SK-MEL-5 (cell line): ENCODE data around the gene MROH7. TPM values are rescaled to one million over a fixed set of nuclear protein-coding genes. Genes with fewer than 3 reads are reported as not detected.

Experiments used
- DNase-seq: peaks from one replicate; pipeline ENCODE4 v3.0.0-alpha.2; 2016; ENCODE audit warnings: low read depth, low spot score
- in situ Hi-C: cut with HindIII; loops from 2 replicates; pipeline ENCODE4 v1.10.0; 2016; ENCODE audit warnings: low sequenced_read_pairs, high pct_unique_total_duplicates, low pct_unique_long_range_greater_than_20kb
- total RNA-seq: library from RNA; depleted of rRNA; stranded (reverse); fragments of >200 nt; shearing (Covaris generic); gene quantifications from 2 replicates; pipeline ENCODE4 v1.2.3, GENCODE V29; 2014; rRNA removed

The MROH7 gene
- total RNA-seq, 1 experiment from 2014 or later, result 0.11 TPM

DNA sequence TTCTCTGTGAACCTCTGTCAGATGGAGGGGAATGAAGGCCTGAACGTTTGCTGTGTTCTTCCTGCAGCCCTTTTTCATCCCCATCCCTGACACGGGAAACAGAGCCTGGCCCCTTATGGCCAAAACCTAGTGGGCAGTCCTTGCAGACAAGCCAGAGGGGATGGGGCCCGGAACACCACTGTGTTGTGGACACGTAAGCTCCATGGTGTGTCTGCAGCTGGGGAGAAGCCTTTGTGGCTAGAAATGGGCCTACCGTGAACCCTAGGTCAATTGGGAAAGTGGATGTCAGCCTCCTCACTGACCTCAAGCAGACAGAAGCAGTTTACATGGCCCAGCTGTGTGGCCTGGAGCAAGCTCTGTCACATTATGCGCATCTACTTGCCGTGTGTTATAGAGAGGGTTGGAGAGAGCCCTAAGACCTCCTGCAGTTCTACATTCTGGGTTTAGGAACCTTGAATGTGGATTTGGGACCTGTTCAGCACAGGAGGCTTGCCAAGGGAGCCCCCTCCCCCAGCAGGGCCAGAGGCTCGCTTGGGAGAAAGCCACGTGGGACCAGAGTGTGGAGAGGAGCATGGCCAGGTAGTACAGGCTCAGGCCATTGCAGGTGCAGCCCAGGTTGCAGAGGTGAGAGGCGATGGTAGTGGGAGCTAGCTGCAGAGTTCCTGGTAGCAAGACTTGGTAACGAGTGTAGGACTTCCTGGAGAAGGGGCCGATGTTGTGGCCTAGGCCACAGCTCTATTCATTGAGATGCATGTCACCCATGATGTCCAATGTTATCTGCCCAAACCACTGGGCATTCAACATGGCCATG lies 102.0 kb downstream of the MROH7 start:
- DNase-seq, result no peak
- in situ Hi-C loops, result no loop called here

DNA sequence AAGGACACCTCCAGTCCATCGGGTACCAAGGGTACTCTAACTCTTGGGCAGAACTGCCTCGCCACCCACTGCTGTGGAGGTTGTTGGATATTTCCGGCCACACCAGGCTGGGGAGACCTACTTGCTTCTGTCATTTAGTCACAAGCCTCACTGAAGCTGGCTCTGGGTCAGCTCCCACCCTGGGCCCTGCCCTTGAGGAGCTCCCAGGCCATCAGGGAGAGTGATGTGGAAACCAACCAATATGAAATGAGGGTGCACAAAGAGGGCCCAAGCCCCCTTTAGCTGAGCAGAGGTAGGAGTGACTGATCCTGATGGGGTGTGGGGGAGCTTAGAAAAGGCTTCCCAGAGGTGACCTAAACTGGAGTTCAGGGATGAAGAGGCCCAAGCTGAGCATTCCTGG lies 103.1 kb downstream of the MROH7 start:
- in situ Hi-C loops, result no loop called here
- DNase-seq, result no peak

DNA sequence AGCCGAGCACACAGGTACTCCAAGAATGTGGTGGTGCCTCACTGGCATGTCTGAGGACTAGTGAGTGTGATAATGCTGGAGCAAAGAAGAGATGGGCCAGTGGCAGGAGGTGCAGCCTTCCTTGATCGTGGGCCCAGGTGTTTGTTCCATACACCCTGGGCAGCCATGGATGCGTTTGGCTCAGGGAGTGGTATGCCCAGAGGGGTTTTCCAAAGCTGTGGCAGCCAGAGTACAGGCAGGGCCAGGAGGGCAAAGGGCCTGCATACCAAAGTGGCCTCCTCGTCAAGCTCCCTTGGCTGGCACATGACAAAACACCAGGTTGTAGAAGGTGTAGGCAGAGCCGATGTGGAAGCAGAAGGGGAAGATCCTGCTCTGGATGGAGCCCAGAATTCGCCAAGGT lies 103.7 kb downstream of the MROH7 start:
- no peak for DNase-seq
- in situ Hi-C loops, result no loop called here

DNA sequence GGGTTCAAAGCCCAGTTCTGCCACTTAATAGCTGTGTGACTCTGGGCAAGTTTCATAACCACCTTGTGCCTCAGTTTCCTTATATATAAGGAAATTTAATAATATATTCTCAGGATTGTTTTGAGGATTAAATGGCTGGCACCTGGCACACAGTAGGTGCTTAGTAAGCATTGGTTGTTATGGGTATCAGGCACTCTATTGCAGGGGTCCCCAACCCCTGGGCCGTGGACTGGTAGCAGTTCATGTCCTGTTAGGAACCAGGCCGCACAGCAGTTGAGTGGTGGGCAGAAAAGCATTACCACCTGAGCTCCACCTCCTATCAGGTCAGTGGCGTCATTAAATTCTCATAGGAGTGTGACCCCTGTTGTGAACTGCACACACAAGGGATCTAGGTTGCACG lies 104.3 kb downstream of the MROH7 start:
- in situ Hi-C loops, result no loop called here
- no peak for DNase-seq

DNA sequence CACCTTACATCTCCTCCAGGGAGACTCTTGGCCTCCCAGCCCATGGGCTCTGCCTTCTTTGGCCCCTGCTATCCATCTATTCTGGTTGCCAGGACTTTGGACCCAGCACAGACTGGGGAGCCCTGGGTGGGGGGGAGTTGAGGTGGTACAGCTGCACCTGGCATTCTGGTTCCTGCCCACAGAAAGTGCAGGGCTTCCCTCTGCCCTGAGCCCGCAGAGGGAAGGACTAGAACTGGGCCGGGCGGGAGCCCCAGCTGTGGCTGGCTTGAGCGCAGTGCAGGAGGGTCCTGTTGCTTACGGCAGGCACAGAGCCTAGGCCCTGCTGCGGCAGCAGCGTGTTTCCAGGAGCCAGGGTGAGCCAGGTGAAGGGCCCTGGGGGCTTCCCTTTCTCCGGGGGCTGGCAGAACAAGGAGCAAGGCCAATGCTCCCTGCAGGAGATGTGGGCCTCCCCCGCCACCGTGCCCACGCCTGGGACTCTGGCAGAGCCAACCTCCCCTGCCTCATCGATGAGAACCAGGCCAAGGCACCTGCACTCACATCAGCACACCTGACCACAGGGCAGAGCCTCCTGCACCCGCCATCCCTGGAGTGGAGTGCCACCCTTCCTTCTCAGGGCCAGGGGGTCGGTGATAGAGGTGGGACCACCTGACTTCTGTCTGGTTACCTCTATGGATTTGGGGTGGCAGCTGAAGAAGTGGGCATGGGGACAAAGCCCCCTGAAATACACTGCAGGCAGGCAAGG lies 106.7 kb downstream of the MROH7 start:
- no peak for DNase-seq
- in situ Hi-C loops, result no loop called here

DNA sequence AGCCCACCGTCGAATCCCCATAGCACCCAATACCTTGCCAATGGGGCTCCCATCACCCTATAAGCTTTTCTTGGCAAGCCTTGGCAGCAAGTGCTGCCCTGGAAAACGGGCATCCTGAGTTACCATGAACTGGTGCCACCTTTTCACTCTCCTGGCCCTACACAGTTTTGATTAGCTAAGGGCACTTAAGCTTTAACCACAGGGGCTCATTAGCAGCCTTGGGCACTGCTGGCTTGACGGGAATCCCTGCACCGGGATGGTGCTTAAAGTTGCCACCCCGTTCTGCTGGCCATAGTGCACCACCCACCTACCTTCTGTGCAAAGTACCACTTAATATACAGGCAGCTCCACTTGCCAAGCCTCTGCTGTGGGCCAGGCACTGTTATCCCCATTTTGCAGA lies 109.0 kb downstream of the MROH7 start:
- no peak for DNase-seq
- in situ Hi-C loops, result no loop called here

DNA sequence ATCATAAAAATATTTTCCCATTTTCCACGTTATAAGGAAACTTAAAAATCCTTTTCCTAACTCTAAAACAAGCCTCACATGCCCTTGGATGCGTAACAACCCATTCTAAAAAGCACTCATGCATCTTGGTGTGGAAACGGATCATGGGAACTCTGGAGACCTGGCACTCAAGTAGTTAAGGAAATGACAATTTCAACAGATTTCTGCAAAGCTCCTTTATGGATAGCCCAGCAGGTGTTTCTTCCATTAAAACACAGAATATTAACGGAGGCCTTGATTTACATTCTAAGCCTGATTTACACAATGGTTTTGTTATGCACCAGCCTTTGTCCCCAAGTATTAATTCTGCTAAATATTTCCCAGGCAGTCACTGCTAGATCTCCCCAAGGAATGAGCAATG lies 109.8 kb downstream of the MROH7 start:
- DNase-seq, result no peak
- in situ Hi-C loops, result no loop called here

DNA sequence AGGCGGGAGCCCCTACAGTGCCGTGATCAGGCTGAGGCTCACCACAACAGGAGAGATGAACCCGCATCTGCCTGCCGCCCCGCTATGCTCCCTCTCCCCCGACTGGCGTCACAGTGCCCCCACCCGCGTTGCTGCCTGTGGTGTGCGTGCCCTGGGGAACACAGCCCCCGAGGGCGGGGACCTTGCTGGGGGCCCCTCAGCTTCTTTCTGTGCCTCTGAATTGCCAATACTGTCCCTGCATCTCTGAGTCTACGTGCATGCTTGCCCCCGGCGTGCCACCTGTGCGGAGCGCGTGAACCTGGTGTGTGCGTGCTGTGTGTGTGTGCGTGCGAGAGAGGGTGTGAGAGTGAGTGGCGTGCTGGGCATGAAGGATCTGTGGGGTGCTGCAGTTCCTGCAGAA lies 112.5 kb downstream of the MROH7 start:
- DNase-seq, result no peak
- in situ Hi-C loops, result no loop called here

DNA sequence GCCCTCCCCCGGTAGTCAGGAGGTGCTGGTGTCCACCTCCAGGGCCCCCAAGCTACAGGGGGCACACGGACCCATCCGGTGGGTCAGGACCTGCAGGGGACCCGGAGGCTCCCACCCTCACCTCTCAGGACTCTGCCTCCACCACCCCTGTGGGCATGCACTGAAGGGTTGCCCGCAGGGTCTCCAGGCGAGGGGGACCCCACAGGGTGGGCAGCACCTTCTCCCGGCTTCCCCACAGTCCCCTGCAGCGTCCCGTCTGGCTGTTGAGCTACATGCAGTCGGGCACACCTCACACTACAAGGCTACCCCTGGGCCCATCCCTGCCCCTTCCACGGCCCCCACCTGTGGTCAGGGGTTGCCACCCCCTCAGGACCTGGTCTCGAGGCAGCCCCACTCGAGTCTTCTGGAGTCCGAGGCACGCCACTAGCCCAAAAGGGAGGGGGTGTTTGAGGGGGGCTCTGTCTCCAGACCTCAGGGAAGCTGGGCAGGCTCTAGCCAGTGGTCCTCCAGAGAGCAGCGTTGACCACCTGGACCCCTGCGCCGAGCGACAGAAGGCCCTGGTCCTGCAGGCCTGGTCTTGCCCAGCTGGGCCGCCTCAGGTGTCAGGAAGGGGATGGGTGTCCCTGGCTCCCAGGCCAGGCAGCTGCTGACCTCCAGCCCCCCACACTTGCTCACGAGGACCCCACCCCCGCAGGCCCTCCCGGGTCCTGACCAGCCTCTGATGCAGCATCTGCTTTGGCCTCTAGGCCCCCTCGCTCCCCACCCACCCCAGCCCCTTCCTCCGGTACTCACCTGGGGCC lies 113.1 kb downstream of the MROH7 start:
- no peak for DNase-seq
- in situ Hi-C loops, result no loop called here

DNA sequence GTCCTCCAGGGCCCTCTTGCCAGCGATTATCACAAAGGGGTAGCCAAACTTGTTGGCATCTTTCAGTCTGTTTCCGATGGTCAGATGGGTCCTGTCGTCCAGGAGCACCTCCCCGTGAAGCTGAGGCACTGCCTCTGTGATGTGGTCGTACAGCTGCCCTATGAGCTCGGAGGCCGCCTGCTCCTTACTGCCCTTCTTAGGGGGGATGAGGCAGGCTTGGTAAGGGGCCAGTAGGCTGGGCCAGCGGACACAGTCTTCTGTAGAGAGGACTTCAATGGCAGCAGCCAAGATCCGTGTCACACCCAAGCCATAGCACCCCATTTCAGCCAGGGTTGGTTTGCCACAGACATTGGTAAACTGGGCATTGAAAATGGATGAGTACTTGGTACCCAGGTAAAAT lies 116.2 kb downstream of the MROH7 start:
- DNase-seq, result no peak
- in situ Hi-C loops, result no loop called here

DNA sequence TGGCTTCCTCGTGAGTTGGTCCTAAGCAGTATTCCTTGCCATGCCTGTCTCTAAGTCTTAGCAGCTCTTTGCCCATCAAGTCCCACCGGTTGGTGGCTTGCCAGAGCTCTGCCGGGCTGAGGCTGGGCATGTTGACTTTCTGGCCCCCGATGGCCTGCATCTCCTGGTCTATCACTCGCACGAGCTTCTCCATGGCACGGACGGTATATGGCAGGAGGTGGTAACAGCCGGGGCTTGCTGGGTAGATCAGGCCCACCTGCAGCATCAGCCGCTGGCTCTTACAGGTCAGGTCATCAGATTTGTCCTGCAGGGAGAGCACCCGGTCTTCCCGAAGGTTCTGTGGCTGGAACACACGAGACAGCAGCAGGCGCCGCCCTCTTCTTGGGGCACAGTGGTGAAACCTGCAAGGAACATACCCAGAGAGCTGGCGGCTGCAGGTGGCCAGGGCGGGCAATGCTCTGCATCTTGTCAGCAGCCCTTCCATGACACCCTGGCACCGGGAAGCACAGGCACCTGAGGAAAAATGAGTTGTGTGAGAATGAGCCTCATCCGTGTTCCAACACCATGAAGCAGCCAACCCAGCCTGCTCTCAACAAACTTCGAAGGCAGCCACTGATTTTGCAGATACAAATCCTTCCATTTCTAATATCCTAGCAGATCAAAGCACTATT lies 117.2 kb downstream of the MROH7 start:
- in situ Hi-C loops, result no loop called here
- no peak for DNase-seq

Other genes with a start within 250 kb of the MROH7 start
- 3.7 and 5.1 TPM in 2 replicates for gene SSBP3, start 235.4 kb upstream of the MROH7 start, total RNA-seq
- gene ACOT11, start 93.6 kb upstream of the MROH7 start, total RNA-seq, result 0.13 and 0.61 TPM in 2 replicates
- gene FAM151A, start 18.3 kb upstream of the MROH7 start, total RNA-seq, result not detected in 2 replicates
- 24.1 and 31.1 TPM in 2 replicates for gene TTC4, start 74.1 kb downstream of the MROH7 start, total RNA-seq
- gene PARS2, start 122.7 kb downstream of the MROH7 start, total RNA-seq, result 7.1 and 7.3 TPM in 2 replicates
- gene TTC22, start 159.5 kb downstream of the MROH7 start, total RNA-seq, result not detected in 2 replicates
- gene DHCR24, start 245.4 kb downstream of the MROH7 start, total RNA-seq, result 44.1 and 44.9 TPM in 2 replicates